Endothelial cell of umbilical vein (primary cell): ENCODE measurements around the gene ANGPT4. TPM values are rescaled to one million over a fixed set of nuclear protein-coding genes. Genes with fewer than 3 reads are reported as not detected.

Experiments
- BruUV-seq: library from RNA; stranded (reverse); fragments of 400-500 nt; replicated peaks from 2 replicates; lab custom pipeline; 2021; lab: Mats Ljungman, UMichigan
- CTCF ChIA-PET: fragments of 300-600, 350-600 bp; sonication (Branson Sonifier 250); formaldehyde crosslinking; loops from one replicate; lab custom pipeline; 2021; ENCODE audit warnings: antibody characterized with exemption, inconsistent platforms; lab: Charles Lee
- POLR2A ChIA-PET: fragments of 300-600, 350-600 bp; sonication (Branson Sonifier 250); formaldehyde crosslinking; loops from one replicate; lab custom pipeline; 2021; ENCODE audit warnings: antibody characterized with exemption, inconsistent platforms; lab: Charles Lee
- DNase-seq: peaks from one replicate; pipeline ENCODE4 v3.0.0-alpha.2; 2011; ENCODE audit warnings: low read depth, low spot score
- FAIRE-seq: peaks from 2 replicates; lab custom pipeline; 2011; peaks lifted over from hg19 to GRCh38; lab: Jason Lieb, UNC
- H2AFZ ChIP-seq: 2 replicates; pipeline ENCODE4 v1.6.0; 2012; ENCODE audit warnings: low read depth, low read length, control low read depth, inconsistent platforms
- H3K27ac ChIP-seq: 2 replicates; pipeline ENCODE4 v1.5.1; 2011; ENCODE audit warnings: low read depth, mild to moderate bottlenecking, control low read depth, low read length, moderate library complexity; ENCODE audit not compliant: insufficient read depth
- H3K27me3 ChIP-seq, 2 experiments: 2 replicates each; pipeline versions ENCODE4 v1.6.0 to v1.6.1; 2011; ENCODE audit warnings: low read length in 2 of 2, mixed read lengths in 1 of 2; ENCODE audit not compliant: control insufficient read depth in 2 of 2, insufficient read depth in 2 of 2
- H3K36me3 ChIP-seq, 2 experiments: 2 replicates in 1 of 2; 3 replicates in 1 of 2; pipeline ENCODE4 v1.5.1; 2011; ENCODE audit warnings: low read length in 2 of 2, mild to moderate bottlenecking in 1 of 2, moderate library complexity in 1 of 2; ENCODE audit not compliant: control insufficient read depth in 2 of 2, insufficient read depth in 2 of 2; ENCODE audit errors: extremely low read depth in 1 of 2
- H3K4me1 ChIP-seq: 3 replicates; pipeline ENCODE4 v1.5.1; 2011; ENCODE audit warnings: mild to moderate bottlenecking, low read length; ENCODE audit not compliant: control insufficient read depth, insufficient read depth; ENCODE audit errors: extremely low read depth
- H3K4me2 ChIP-seq: 2 replicates; pipeline ENCODE4 v1.6.1; 2011; ENCODE audit warnings: low read length, control low read depth, mixed read lengths; ENCODE audit not compliant: insufficient read depth
- H3K4me3 ChIP-seq, 3 experiments: fragments of 200-600 bp in 1 of 3; sonication (generic), shearing (Covaris generic) in 1 of 3; replicated peaks in 1 of 3; 2 replicates each; pipeline ENCODE4 v1.5.1; 2011 to 2016; ENCODE audit warnings: control low read depth in 3 of 3, low read length in 3 of 3, mild to moderate bottlenecking in 2 of 3, inconsistent platforms in 1 of 3, low read depth in 1 of 3, moderate library complexity in 1 of 3; ENCODE audit not compliant: insufficient read depth in 1 of 3
- H3K79me2 ChIP-seq: 2 replicates; pipeline ENCODE4 v1.6.0; 2012; ENCODE audit warnings: low read length, inconsistent platforms; ENCODE audit not compliant: control insufficient read depth, insufficient read depth
- H3K9ac ChIP-seq: replicated peaks from 2 replicates; pipeline ENCODE3; 2011; ENCODE audit warnings: low read length, control low read depth; ENCODE audit not compliant: insufficient read depth; ENCODE audit errors: extremely low read depth
- H3K9me1 ChIP-seq: replicated peaks from 3 replicates; pipeline ENCODE4 v1.6.0; 2011; ENCODE audit warnings: mild to moderate bottlenecking, low read length; ENCODE audit not compliant: control insufficient read depth, insufficient read depth; ENCODE audit errors: extremely low read depth
- H3K9me3 ChIP-seq: replicated peaks from 2 replicates; pipeline ENCODE4 v1.5.1; 2012; ENCODE audit warnings: low read length, inconsistent platforms; ENCODE audit not compliant: control insufficient read depth, insufficient read depth
- H4K20me1 ChIP-seq: replicated peaks from 2 replicates; pipeline ENCODE3; 2011; ENCODE audit warnings: mild to moderate bottlenecking, low read length; ENCODE audit not compliant: control insufficient read depth, insufficient read depth; ENCODE audit errors: extremely low read depth
- EZH2 ChIP-seq: IDR thresholded peaks from 2 replicates; pipeline ENCODE4 v1.6.1; 2012; ENCODE audit warnings: borderline replicate concordance, low read depth, mild to moderate bottlenecking, moderate library complexity, low read length, inconsistent platforms; ENCODE audit not compliant: severe bottlenecking
- FOS ChIP-seq: IDR thresholded peaks from 2 replicates; pipeline ENCODE4 v1.6.1; 2011; ENCODE audit warnings: mild to moderate bottlenecking, low read length, moderate library complexity, borderline replicate concordance; ENCODE audit not compliant: insufficient read depth
- GATA2 ChIP-seq: IDR thresholded peaks from 2 replicates; pipeline ENCODE4 v1.7.0; 2011; ENCODE audit warnings: low read depth, mild to moderate bottlenecking, moderate library complexity, mixed read lengths, low read length; ENCODE audit not compliant: insufficient read length, insufficient read depth
- JUN ChIP-seq: IDR thresholded peaks from 2 replicates; pipeline ENCODE4 v1.6.1; 2011; ENCODE audit warnings: borderline replicate concordance, low read depth; ENCODE audit not compliant: insufficient read length, insufficient read depth
- MAX ChIP-seq: IDR thresholded peaks from 2 replicates; pipeline ENCODE4 v1.6.1; 2011; ENCODE audit not compliant: insufficient read depth, insufficient read length
- MYC ChIP-seq: IDR thresholded peaks from one replicate; pipeline ENCODE4 v1.6.1; 2011; ENCODE audit warnings: mild to moderate bottlenecking, low read depth, low read length
- POLR2A ChIP-seq: IDR thresholded peaks from 2 replicates; pipeline ENCODE4 v1.6.1; 2012; ENCODE audit warnings: low read depth, mild to moderate bottlenecking, control low read depth, low read length
- POLR2AphosphoS5 ChIP-seq: IDR thresholded peaks from 2 replicates; pipeline ENCODE4 v1.6.1; 2012; ENCODE audit warnings: low read depth, mild to moderate bottlenecking, control low read depth, low read length, moderate library complexity; ENCODE audit not compliant: insufficient read depth
- dilution Hi-C: fragments of 300-500 bp; cut with MboI; formaldehyde crosslinking; loops from one replicate; pipeline ENCODE4 v1.15.0; 2019; ENCODE audit warnings: low sequenced_read_pairs; ENCODE audit not compliant: extremely low pct_ligation_motif_present
- intact Hi-C: fragments of 100-400 bp; cut with micrococcal nuclease; formaldehyde crosslinking; loops from one replicate; pipeline ENCODE4 v1.10.0; 2022
- polyA plus RNA-seq, 4 experiments: library from polyadenylated mRNA; depleted of rRNA in 3 of 4; stranded (reverse) in 3 of 4; unstranded in 1 of 4; fragments of >200 nt; gene quantifications; 2 replicates each; pipeline versions ENCODE4 v1.2.1 to v1.2.3, GENCODE V29; 2011 to 2012; ENCODE audit warnings: missing spikeins in 1 of 4
- total RNA-seq: library from RNA; stranded (reverse); gene quantifications from 2 replicates; pipeline ENCODE4 v1.2.3, GENCODE V29; 2021
- TF ChIP-seq, protein P1 (sequence below), 2 donors: IDR thresholded peaks; 1 replicate in 1 of 2; 2 replicates in 1 of 2; pipeline ENCODE4 v1.5.1; 2011; ENCODE audit warnings: low read length in 2 of 2, mild to moderate bottlenecking in 2 of 2, moderate library complexity in 2 of 2, control low read depth in 1 of 2, inconsistent platforms in 1 of 2, low read depth in 1 of 2; ENCODE audit not compliant: insufficient read depth in 1 of 2; ENCODE audit errors: extremely low read depth in 1 of 2

ANGPT4 gene
- total and polyA plus RNA-seq, 2 donors (not counting 3 experiments of a cell fraction or from before 2014, with no cell fraction given) = not detected

DNA sequence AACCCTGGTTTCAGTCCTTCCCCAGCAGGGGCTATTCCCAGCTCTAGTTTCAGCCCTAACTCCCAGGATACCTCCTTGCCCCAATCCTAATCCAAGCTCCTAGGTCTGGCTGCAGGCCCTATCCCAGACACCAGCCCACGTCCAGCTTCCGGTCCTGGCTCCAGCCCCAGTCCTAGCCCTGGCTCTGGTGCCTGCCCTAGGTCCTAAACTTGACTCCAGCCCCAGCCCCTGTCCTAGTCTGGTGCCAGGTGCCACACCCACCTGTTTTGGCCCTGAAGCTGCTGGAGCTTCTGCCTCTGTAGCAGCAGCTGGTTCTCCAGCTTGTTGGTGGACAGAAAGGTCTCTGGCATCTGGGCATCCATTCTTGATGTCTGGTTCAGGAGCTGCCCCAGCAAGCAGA lies 28.1 kb downstream of the ANGPT4 start:
- H3K27ac ChIP-seq = no peak overlapping the region
- POLR2A ChIA-PET = no interaction called here
- H3K4me1 ChIP-seq = no peaks in the 10 kb centered on the region
- DNase-seq (no peak), FAIRE-seq (no peak)
- dilution Hi-C loops = no loop called here
- H2AFZ ChIP-seq = no peak overlapping the region
- H3K79me2 ChIP-seq = no peaks in the 10 kb centered on the region
- BruUV-seq = no TSS peak
- H3K36me3 ChIP-seq = no peaks in the 10 kb centered on the region
- H3K9me1 ChIP-seq = no peaks in the 10 kb centered on the region
- CTCF ChIA-PET = interaction anchor here (0.6 to 1.3 kb wide), 3 partner anchors 34 to 69 kb away, joined by 3 to 4 read pairs (median 4); no protein-coding TSS in a partner anchor
- no peak overlapping the region for H3K4me3 ChIP-seq
- H3K9ac ChIP-seq = no peak overlapping the region
- peaks cover 10 to 12% of the 10 kb centered on the region in 2 experiments for H3K27me3 ChIP-seq
- no peaks in the 10 kb centered on the region for H3K9me3 ChIP-seq
- H3K4me2 ChIP-seq = no peak overlapping the region
- intact Hi-C loops = no loop called here
- TF ChIP-seq GATA2 = no peak
- TF ChIP-seq EZH2 = no peak
- TF ChIP-seq MAX = no peak
- no peak for TF ChIP-seq MYC
- TF ChIP-seq JUN = no peak
- TF ChIP-seq POLR2AphosphoS5 = no peak
- no peak for TF ChIP-seq POLR2A
- no peak for TF ChIP-seq FOS
- TF ChIP-seq, protein P1, sequence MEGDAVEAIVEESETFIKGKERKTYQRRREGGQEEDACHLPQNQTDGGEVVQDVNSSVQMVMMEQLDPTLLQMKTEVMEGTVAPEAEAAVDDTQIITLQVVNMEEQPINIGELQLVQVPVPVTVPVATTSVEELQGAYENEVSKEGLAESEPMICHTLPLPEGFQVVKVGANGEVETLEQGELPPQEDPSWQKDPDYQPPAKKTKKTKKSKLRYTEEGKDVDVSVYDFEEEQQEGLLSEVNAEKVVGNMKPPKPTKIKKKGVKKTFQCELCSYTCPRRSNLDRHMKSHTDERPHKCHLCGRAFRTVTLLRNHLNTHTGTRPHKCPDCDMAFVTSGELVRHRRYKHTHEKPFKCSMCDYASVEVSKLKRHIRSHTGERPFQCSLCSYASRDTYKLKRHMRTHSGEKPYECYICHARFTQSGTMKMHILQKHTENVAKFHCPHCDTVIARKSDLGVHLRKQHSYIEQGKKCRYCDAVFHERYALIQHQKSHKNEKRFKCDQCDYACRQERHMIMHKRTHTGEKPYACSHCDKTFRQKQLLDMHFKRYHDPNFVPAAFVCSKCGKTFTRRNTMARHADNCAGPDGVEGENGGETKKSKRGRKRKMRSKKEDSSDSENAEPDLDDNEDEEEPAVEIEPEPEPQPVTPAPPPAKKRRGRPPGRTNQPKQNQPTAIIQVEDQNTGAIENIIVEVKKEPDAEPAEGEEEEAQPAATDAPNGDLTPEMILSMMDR (IDR thresholded peaks at IDR 0.05; ENCODE audit: extremely low read depth in 1 of 2, insufficient read depth in 1 of 2, low read depth in 1 of 2, low read length in 2 of 2) = no peak
- no peaks in the 10 kb centered on the region for H4K20me1 ChIP-seq
